ENCODE results near the gene FOCAD.

Gene FOCAD

GRCh38 chr9:20729523-20729922, 45.5 kb downstream of the FOCAD start:
- DNase-seq (ENCODE audit: low spot score): no peak

- DNase-seq (ENCODE audit: low spot score): no peak
Observed at GRCh38 chr9:20732118-20732517, 48.1 kb downstream of the FOCAD start.

- DNase-seq (ENCODE audit: low spot score): no peak
Observed at GRCh38 chr9:20734275-20734674, 50.2 kb downstream of the FOCAD start.

- no peak for DNase-seq (ENCODE audit: low spot score)
Observed at GRCh38 chr9:20740304-20740703, 56.2 kb downstream of the FOCAD start.

- no peak for DNase-seq (ENCODE audit: low spot score)
Observed at GRCh38 chr9:20740929-20741582, 57.0 kb downstream of the FOCAD start.

- peak; percentile 31 for DNase-seq (ENCODE audit: low spot score)
Observed at GRCh38 chr9:20742833-20743232, 58.8 kb downstream of the FOCAD start.

GRCh38 chr9:20744036-20744630, 60.1 kb downstream of the FOCAD start:
- no peak for DNase-seq (ENCODE audit: low spot score)

GRCh38 chr9:20746967-20747366, 62.9 kb downstream of the FOCAD start:
- no peak for DNase-seq (ENCODE audit: low spot score)

- no peak for DNase-seq (ENCODE audit: low spot score)
Observed at GRCh38 chr9:20749496-20750198, 65.6 kb downstream of the FOCAD start.

GRCh38 chr9:20753761-20754160, 69.7 kb downstream of the FOCAD start:
- no peak for DNase-seq (ENCODE audit: low spot score)

GRCh38 chr9:20754556-20754955, 70.5 kb downstream of the FOCAD start:
- no peak for DNase-seq (ENCODE audit: low spot score)

- no peak for DNase-seq (ENCODE audit: low spot score)
Observed at GRCh38 chr9:20760246-20760891, 76.3 kb downstream of the FOCAD start.

- no peak for DNase-seq (ENCODE audit: low spot score)
Observed at GRCh38 chr9:20770947-20771346, 86.9 kb downstream of the FOCAD start.

- DNase-seq (ENCODE audit: low spot score): no peak
Observed at GRCh38 chr9:20771729-20772128, 87.7 kb downstream of the FOCAD start.

- no peak for DNase-seq (ENCODE audit: low spot score)
Observed at GRCh38 chr9:20775683-20776082, 91.6 kb downstream of the FOCAD start.

- no peak for DNase-seq (ENCODE audit: low spot score)
Observed at GRCh38 chr9:20781092-20781491, 97.0 kb downstream of the FOCAD start.

- no peak for DNase-seq (ENCODE audit: low spot score)
Observed at GRCh38 chr9:20782289-20782688, 98.2 kb downstream of the FOCAD start.

- DNase-seq (ENCODE audit: low spot score): no peak
Observed at GRCh38 chr9:20783057-20784038, 99.3 kb downstream of the FOCAD start.

GRCh38 chr9:20784196-20784595, 100.1 kb downstream of the FOCAD start:
- DNase-seq (ENCODE audit: low spot score): no peak

GRCh38 chr9:20786807-20787206, 102.7 kb downstream of the FOCAD start:
- DNase-seq (ENCODE audit: low spot score): no peak

GRCh38 chr9:20788526-20789451, 104.7 kb downstream of the FOCAD start:
- DNase-seq (ENCODE audit: low spot score): peak; percentile 64

Measured in D341Med (cell line).